ENCODE measurements around the gene BLNK. TPM values are rescaled to one million over a fixed set of nuclear protein-coding genes. Genes with fewer than 3 reads are reported as not detected.

The BLNK gene
- total RNA-seq, 4 donors from 2014 or later, result 0.27 to 2.4 (median 1.6) TPM

DNA sequence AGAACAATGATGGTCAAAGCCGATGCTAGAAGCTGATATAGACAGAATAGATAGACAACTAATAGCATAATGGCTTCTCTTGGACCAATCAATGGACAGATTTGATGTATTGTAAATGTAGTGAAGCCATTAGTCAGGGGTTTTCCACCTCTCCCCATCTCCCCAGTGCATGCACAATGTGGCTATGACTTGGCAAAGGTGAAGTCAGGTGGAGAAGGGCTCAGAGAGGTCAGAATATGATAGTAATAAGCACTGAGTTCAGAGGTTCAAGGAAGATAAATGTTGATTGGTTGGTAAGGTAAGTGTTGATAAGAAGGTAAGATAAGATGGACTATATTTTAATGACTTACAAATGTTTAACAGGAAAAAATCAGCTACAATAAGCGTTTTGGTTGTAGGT is 28.5 kb downstream of the BLNK start:
- 86% methylated on average over 2 of the region's 2 CpGs for WGBS, 2 donors (ENCODE audit: low coverage in 1 of 2)
- H3K9me3 ChIP-seq, result no peaks in the 10 kb centered on the region

DNA sequence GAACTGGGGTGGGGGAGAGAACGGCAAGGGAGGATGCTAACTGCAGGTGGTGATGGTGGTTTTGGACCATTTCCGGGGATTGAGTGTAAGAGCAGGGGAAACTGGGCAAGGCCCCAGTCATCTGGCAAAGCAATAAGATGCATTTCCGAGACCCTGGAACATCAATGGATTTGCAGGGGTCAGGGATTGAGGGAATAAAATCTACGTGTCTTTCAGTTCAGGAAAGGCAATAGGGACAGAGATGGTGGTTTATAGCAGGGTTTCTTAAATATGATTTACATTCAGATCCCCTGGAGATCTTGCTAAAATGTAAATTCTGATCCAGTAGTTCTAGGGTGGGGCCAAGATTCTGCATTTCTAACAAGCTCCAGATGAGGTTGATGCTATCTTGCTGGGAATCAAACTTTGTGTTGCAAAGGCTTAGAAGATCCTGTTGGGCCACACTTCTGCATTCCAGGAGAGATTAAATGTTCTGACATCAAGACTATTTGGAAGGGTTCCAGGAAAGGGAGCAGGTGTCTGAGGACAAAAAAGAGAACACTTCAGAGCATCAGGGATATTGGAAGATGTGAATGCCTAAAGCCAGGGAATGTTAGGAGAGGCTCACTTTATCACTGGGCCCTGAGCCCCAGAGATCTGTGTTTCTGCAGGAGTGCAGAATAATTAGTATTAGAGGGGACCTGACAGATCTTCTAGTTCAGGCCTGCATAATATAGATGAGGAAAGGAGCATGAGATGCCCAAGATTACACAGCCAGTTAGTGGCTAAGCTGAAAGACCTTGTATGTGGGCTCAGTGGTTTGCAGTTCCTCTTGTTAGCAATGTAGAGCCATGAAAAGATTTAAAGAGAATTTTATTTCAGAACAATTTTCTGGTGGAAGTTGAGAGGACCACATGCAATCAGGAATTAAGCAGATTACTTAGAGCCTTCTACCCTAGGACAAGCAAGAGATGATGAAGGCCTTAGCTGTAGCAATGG is 32.4 kb downstream of the BLNK start:
- no peak for ATAC-seq
- Histone ChIP-seq H3K9me3 (no peaks in the 10 kb centered on the region), H3K4me3 (no peak overlapping the region), H3K27ac (no peak overlapping the region), H3K27me3 (no peaks in the 10 kb centered on the region), H3K36me3 (no peaks in the 10 kb centered on the region), H3K4me1 (no peaks in the 10 kb centered on the region)
- TF ChIP-seq, protein P1, sequence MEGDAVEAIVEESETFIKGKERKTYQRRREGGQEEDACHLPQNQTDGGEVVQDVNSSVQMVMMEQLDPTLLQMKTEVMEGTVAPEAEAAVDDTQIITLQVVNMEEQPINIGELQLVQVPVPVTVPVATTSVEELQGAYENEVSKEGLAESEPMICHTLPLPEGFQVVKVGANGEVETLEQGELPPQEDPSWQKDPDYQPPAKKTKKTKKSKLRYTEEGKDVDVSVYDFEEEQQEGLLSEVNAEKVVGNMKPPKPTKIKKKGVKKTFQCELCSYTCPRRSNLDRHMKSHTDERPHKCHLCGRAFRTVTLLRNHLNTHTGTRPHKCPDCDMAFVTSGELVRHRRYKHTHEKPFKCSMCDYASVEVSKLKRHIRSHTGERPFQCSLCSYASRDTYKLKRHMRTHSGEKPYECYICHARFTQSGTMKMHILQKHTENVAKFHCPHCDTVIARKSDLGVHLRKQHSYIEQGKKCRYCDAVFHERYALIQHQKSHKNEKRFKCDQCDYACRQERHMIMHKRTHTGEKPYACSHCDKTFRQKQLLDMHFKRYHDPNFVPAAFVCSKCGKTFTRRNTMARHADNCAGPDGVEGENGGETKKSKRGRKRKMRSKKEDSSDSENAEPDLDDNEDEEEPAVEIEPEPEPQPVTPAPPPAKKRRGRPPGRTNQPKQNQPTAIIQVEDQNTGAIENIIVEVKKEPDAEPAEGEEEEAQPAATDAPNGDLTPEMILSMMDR (IDR thresholded peaks at IDR 0.05), result no peak
- TF ChIP-seq POLR2A (IDR thresholded peaks at IDR 0.05) (no peak), POLR2AphosphoS5 (IDR thresholded peaks at IDR 0.05) (no peak), EP300 (IDR thresholded peaks at IDR 0.05) (no peak)
- 37 to 42% methylated on average over 3 to 4 of the region's 4 CpGs for WGBS, 2 donors (ENCODE audit: low coverage in 1 of 2)

More for the DNA sequence above, 28.5 kb downstream of the BLNK start:
- TF ChIP-seq, protein P1 (IDR thresholded peaks at IDR 0.05), result no peak
- TF ChIP-seq EP300 (IDR thresholded peaks at IDR 0.05) (no peak), POLR2AphosphoS5 (IDR thresholded peaks at IDR 0.05) (no peak), POLR2A (IDR thresholded peaks at IDR 0.05) (no peak)
- Histone ChIP-seq H3K36me3 (no peaks in the 10 kb centered on the region), H3K4me3 (no peak overlapping the region), H3K27ac (no peak overlapping the region), H3K27me3 (no peaks in the 10 kb centered on the region), H3K4me1 (no peaks in the 10 kb centered on the region)
- ATAC-seq, result no peak

DNA sequence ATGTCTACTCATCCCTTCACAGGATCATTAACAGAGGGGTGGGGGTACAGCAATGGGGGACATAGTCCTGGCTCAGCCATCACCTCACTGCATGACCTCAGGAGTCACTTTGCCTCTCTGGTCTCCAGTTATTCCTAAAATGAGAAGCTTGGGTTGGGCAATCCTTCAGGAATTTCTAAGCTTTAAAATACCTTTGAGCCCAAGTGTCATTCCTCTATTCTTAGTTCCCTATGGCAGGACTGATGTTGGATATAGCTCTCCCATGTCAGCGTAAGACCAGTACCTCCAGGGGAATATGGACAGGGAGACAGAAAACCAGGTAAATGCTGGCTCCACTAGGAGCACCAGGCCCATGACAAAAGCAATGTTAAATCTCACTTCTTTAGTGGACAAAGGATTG is 34.5 kb downstream of the BLNK start:
- H3K27me3 ChIP-seq, result no peaks in the 10 kb centered on the region
- TF ChIP-seq POLR2AphosphoS5 (IDR thresholded peaks at IDR 0.05) (no peak), POLR2A (IDR thresholded peaks at IDR 0.05) (no peak), EP300 (IDR thresholded peaks at IDR 0.05) (no peak)
- TF ChIP-seq, protein P1 (IDR thresholded peaks at IDR 0.05), result no peak
- ATAC-seq, result no peak
- H3K4me3 ChIP-seq, result no peak overlapping the region
- no peaks in the 10 kb centered on the region for H3K4me1 ChIP-seq
- H3K27ac ChIP-seq, result no peak overlapping the region
- H3K9me3 ChIP-seq, result no peaks in the 10 kb centered on the region
- 100% methylated on average over 1 of the region's 1 CpG for WGBS, 2 donors (ENCODE audit: low coverage in 1 of 2)
- H3K36me3 ChIP-seq, result no peaks in the 10 kb centered on the region

DNA sequence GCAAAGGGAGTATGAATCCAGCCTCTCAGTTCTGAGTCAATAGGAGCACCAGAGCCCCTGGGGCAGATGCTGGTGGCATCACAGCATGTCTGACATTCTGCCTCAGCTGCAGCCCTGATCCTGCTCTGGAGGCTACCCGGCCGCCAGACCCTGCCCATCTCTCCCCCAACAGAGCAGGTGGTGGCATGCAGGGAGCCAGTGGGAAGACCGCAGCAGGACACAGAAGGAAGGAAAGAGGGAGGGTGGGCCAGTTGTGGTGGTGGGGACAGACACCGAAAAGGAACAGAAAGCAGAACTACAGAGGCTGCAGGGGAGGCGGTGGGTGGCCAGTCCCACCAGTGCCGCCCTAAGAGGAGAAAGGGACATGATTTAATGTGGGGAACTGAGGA is 35.3 kb downstream of the BLNK start:
- TF ChIP-seq POLR2A (IDR thresholded peaks at IDR 0.05), result no peak
- TF ChIP-seq POLR2AphosphoS5 (IDR thresholded peaks at IDR 0.05), result no peak
- TF ChIP-seq EP300 (IDR thresholded peaks at IDR 0.05), result no peak
- TF ChIP-seq, protein P1 (IDR thresholded peaks at IDR 0.05), result no peak
- Histone ChIP-seq H3K36me3 (no peaks in the 10 kb centered on the region), H3K4me3 (no peak overlapping the region), H3K4me1 (no peaks in the 10 kb centered on the region), H3K27me3 (no peaks in the 10 kb centered on the region), H3K27ac (no peak overlapping the region), H3K9me3 (no peaks in the 10 kb centered on the region)
- no peak for ATAC-seq
- WGBS, 2 donors (ENCODE audit: low coverage in 1 of 2), result 83% methylated on average over 3 of the region's 6 CpGs; no CpG with 5 or more reads in 1 of the 2 donors
